ENCODE data around the gene UBE2D2. TPM values are rescaled to one million over a fixed set of nuclear protein-coding genes. Genes with fewer than 3 reads are reported as not detected.

UBE2D2 gene
- total and polyA plus RNA-seq, 2 experiments from 2014 or later: 120 to 172 TPM

DNA sequence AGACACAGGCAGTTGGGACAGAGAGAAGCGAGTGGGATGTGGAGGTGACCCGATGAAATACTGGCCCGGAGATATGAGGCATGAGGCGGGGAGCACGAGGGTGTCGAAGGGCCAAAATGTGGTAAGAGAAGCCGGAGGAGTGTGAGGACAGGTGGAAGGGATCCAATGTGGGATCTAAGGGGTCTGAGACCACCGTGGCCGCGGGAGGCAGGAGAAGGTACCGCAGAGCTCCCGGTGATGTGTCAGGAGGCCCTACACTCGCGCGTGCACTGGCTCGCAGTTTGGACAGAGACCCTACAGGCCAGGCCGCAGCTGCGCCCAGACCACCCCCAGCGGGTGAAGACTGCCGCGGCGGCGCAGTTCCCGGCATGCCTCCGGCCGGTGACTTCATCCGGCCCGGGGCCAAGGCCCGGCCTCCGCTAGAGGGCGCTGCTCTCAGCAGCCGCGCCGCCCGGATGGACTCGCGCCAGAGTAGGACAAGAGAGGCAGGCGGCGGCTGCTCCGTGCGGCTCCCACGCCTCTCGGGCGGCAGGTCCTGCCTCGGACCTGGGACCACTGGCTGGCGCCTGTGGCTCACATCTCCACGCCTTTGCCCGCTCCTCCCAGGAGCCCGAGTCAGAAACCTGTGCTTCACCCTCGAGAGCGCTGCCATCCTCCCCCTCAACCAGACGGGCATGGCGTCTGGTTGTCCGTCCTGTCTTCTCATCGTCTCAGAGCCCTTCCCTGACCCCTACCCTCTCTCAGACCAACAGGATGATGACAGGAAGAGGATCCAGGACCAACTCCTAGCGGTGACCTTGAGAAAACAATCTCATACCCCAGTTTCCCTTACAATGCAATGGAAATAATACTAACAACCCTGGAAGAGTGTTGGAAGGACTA, 43.2 kb upstream of the UBE2D2 start (continued):
- TF ChIP-seq, protein P1, sequence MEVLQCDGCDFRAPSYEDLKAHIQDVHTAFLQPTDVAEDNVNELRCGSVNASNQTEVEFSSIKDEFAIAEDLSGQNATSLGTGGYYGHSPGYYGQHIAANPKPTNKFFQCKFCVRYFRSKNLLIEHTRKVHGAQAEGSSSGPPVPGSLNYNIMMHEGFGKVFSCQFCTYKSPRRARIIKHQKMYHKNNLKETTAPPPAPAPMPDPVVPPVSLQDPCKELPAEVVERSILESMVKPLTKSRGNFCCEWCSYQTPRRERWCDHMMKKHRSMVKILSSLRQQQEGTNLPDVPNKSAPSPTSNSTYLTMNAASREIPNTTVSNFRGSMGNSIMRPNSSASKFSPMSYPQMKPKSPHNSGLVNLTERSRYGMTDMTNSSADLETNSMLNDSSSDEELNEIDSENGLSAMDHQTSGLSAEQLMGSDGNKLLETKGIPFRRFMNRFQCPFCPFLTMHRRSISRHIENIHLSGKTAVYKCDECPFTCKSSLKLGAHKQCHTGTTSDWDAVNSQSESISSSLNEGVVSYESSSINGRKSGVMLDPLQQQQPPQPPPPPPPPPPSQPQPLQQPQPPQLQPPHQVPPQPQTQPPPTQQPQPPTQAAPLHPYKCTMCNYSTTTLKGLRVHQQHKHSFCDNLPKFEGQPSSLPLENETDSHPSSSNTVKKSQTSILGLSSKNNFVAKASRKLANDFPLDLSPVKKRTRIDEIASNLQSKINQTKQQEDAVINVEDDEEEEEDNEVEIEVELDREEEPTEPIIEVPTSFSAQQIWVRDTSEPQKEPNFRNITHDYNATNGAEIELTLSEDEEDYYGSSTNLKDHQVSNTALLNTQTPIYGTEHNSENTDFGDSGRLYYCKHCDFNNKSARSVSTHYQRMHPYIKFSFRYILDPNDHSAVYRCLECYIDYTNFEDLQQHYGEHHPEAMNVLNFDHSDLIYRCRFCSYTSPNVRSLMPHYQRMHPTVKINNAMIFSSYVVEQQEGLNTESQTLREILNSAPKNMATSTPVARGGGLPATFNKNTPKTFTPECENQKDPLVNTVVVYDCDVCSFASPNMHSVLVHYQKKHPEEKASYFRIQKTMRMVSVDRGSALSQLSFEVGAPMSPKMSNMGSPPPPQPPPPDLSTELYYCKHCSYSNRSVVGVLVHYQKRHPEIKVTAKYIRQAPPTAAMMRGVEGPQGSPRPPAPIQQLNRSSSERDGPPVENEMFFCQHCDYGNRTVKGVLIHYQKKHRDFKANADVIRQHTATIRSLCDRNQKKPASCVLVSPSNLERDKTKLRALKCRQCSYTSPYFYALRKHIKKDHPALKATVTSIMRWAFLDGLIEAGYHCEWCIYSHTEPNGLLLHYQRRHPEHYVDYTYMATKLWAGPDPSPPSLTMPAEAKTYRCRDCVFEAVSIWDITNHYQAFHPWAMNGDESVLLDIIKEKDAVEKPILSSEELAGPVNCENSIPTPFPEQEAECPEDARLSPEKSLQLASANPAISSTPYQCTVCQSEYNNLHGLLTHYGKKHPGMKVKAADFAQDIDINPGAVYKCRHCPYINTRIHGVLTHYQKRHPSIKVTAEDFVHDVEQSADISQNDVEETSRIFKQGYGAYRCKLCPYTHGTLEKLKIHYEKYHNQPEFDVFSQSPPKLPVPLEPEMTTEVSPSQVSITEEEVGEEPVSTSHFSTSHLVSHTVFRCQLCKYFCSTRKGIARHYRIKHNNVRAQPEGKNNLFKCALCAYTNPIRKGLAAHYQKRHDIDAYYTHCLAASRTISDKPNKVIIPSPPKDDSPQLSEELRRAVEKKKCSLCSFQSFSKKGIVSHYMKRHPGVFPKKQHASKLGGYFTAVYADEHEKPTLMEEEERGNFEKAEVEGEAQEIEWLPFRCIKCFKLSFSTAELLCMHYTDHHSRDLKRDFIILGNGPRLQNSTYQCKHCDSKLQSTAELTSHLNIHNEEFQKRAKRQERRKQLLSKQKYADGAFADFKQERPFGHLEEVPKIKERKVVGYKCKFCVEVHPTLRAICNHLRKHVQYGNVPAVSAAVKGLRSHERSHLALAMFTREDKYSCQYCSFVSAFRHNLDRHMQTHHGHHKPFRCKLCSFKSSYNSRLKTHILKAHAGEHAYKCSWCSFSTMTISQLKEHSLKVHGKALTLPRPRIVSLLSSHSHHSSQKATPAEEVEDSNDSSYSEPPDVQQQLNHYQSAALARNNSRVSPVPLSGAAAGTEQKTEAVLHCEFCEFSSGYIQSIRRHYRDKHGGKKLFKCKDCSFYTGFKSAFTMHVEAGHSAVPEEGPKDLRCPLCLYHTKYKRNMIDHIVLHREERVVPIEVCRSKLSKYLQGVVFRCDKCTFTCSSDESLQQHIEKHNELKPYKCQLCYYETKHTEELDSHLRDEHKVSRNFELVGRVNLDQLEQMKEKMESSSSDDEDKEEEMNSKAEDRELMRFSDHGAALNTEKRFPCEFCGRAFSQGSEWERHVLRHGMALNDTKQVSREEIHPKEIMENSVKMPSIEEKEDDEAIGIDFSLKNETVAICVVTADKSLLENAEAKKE (CRISPR knock-in tag; IDR thresholded peaks at IDR 0.05): 0 out of 2 replicates have a peak, but pooled peaks have one; percentile 3
- TF ChIP-seq EZH2phosphoT487 (IDR thresholded peaks at IDR 0.05; ENCODE audit: unreplicated experiment) (no peak), STAT1 (IDR thresholded peaks at IDR 0.05; ENCODE audit: unreplicated experiment) (no peak), JUNB (IDR thresholded peaks at IDR 0.05; ENCODE audit: unreplicated experiment) (no peak), ZNF114 (CRISPR knock-in tag; IDR thresholded peaks at IDR 0.05) (no peak; the same call in 1 of the 2 replicates)

GRCh38 chr5:139523635-139524445, 37.3 kb upstream of the UBE2D2 start:
- peaks cover 66% of the 10 kb centered on the region for H3K4me1 Mint-ChIP-seq
- Histone ChIP-seq H2AFZ (no peak overlapping the region), H3K79me2 (replicated peaks; ENCODE audit: insufficient read depth) (no peaks in the 10 kb centered on the region), H3K27me3 (ENCODE audit: insufficient read depth) (no peaks in the 10 kb centered on the region; the same call in 1 of the 2 replicates), H3K9me2 (ENCODE audit: insufficient read depth) (no peaks in the 10 kb centered on the region), H3K27ac (ENCODE audit: low read depth) (peak overlapping the region; percentile 65), H3F3A (replicated peaks; ENCODE audit: low read depth) (peaks cover 17% of the 10 kb centered on the region), H3K36me3 (ENCODE audit: insufficient read depth) (no peaks in the 10 kb centered on the region), H4K20me1 (replicated peaks; ENCODE audit: insufficient read depth) (no peaks in the 10 kb centered on the region), H3K4me1 (ENCODE audit: insufficient read depth) (peaks cover 74% of the 10 kb centered on the region), H3K4me3 (peak overlapping the region; percentile 10), H3K4me2 (peak overlapping the region; percentile 71)
- peak overlapping the region; percentile 51 for H3K4me3 Mint-ChIP-seq
- H3K27me3 Mint-ChIP-seq (ENCODE audit: insufficient read depth, low read depth, poor library complexity): peaks cover 16% of the 10 kb centered on the region
- peaks cover 15% of the 10 kb centered on the region; the same call in 2 of the 3 replicates for H3K9me3 Mint-ChIP-seq
- H3K27ac Mint-ChIP-seq: peak overlapping the region; percentile 22; the same call in 1 of the 2 replicates
- H3K36me3 Mint-ChIP-seq (ENCODE audit: low read depth): peaks cover 9% of the 10 kb centered on the region; the same call in 1 of the 3 replicates
- DNase-seq (ENCODE audit: low spot score): peak; percentile 89
- peak; percentile 94 for ATAC-seq
- no peak for TF ChIP-seq EZH2phosphoT487 (IDR thresholded peaks at IDR 0.05; ENCODE audit: unreplicated experiment)
- TF ChIP-seq EZH2 (IDR thresholded peaks at IDR 0.05; ENCODE audit: low read depth, unreplicated experiment): no peak
- TF ChIP-seq ZNF114 (CRISPR knock-in tag; IDR thresholded peaks at IDR 0.05): peak; percentile 92
- no peak for TF ChIP-seq STAT1 (IDR thresholded peaks at IDR 0.05; ENCODE audit: unreplicated experiment)
- TF ChIP-seq, protein P2, sequence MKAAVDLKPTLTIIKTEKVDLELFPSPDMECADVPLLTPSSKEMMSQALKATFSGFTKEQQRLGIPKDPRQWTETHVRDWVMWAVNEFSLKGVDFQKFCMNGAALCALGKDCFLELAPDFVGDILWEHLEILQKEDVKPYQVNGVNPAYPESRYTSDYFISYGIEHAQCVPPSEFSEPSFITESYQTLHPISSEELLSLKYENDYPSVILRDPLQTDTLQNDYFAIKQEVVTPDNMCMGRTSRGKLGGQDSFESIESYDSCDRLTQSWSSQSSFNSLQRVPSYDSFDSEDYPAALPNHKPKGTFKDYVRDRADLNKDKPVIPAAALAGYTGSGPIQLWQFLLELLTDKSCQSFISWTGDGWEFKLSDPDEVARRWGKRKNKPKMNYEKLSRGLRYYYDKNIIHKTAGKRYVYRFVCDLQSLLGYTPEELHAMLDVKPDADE (IDR thresholded peaks at IDR 0.05): no peak
- no peak for TF ChIP-seq ZNF331 (CRISPR knock-in tag; IDR thresholded peaks at IDR 0.05; ENCODE audit: low read depth)
- 0 out of 4 replicates have a peak, but pooled peaks of 1 of the 2 experiments have one; percentile 6 for TF ChIP-seq CTCF (conservative IDR thresholded peaks at IDR 0.05; ENCODE audit: low read depth in 2 of 2)
- TF ChIP-seq CREB1 (CRISPR knock-in tag; IDR thresholded peaks at IDR 0.05; ENCODE audit: low read depth): peak; percentile 53; the same call in 1 of the 2 replicates
